Measurements from ENCODE around the gene ARHGEF28. TPM values are rescaled to one million over a fixed set of nuclear protein-coding genes. Genes with fewer than 3 reads are reported as not detected.

Gene ARHGEF28
- total and polyA plus RNA-seq, 10 of the 15 experiments (the other 5 are each of a cell fraction or from before 2014, with no cell fraction given), result 0.10 to 0.72 (median 0.22) TPM; not detected in 2

GRCh38 chr5:73654819-73655318, 28.9 kb downstream of the ARHGEF28 start (continued):
- TF ChIP-seq SIX5 (IDR thresholded peaks at IDR 0.05; ENCODE audit: low read depth, low read length, severe bottlenecking) (no peak), SMC3 (IDR thresholded peaks at IDR 0.05; ENCODE audit: borderline replicate concordance, low read length) (no peak), ATF3 (IDR thresholded peaks at IDR 0.05; ENCODE audit: borderline replicate concordance, extremely low read depth, low read depth, low read length) (no peak)

- no peak overlapping the region for H3K4me2 ChIP-seq (ENCODE audit: control insufficient read depth, insufficient read depth)
- WGBS (ENCODE audit: insufficient coverage, insufficient replicate concordance, low lambda C conversion rate, missing lambda C conversion rate), result 67% methylated on average over 6 of the region's 6 CpGs
- POLR2A ChIA-PET, result interaction anchor here (1.0 to 4.2 kb wide), 5 partner anchors 8 to 36 kb away, joined by 5 to 28 read pairs (median 5); no protein-coding TSS in a partner anchor
These were observed 29.6 kb downstream of the ARHGEF28 start for GRCh38 chr5:73655521-73656160.

More at GRCh38 chr5:73655521-73656160, 29.6 kb downstream of the ARHGEF28 start:
- Histone ChIP-seq H3K36me3 (ENCODE audit: control insufficient read depth in 2 of 2, insufficient read depth in 2 of 2, low read length in 1 of 2) (no peaks in the 10 kb centered on the region), H4K20me1 (ENCODE audit: control insufficient read depth, insufficient read depth) (no peaks in the 10 kb centered on the region), H3K9me3 (replicated peaks; ENCODE audit: control insufficient read depth, insufficient read depth, low read length) (no peaks in the 10 kb centered on the region), H3K79me2 (ENCODE audit: control insufficient read depth, insufficient read depth, low read length) (no peaks in the 10 kb centered on the region), H3K27ac (ENCODE audit: control insufficient read depth, insufficient read depth) (peak overlapping the region; percentile 59; the same call in 1 of the 2 replicates), H2AFZ (ENCODE audit: control insufficient read depth, low read depth, low read length) (peak overlapping the region; percentile 69), H3K9ac (ENCODE audit: control insufficient read depth, insufficient read depth, low read length) (no peak overlapping the region), H3K4me1 (ENCODE audit: control insufficient read depth, insufficient read depth, low read length) (peaks cover 23% of the 10 kb centered on the region), H3K27me3 (replicated peaks in 1 of 2; ENCODE audit: control insufficient read depth in 2 of 2, insufficient read depth in 2 of 2, low read length in 1 of 2) (no peaks in the 10 kb centered on the region), H3K4me3 (no peak overlapping the region)
- ChIA-PET SMC1A (ENCODE audit: uncharacterized antibody, unreplicated experiment) (interaction anchor here (0.6 to 6.4 kb wide), 14 partner anchors 8 to 95 kb away, joined by 3 to 68 read pairs (median 6); no protein-coding TSS in a partner anchor), RAD21 (ENCODE audit: unreplicated experiment) (interaction anchor here (0.9 to 3.6 kb wide), 8 partner anchors 8 to 95 kb away, joined by 3 to 24 read pairs (median 6); no protein-coding TSS in a partner anchor), CTCF (interaction anchor here (0.6 to 4.0 kb wide), 12 partner anchors 9 to 136 kb away, joined by 3 to 24 read pairs (median 6); no protein-coding TSS in a partner anchor)
- FAIRE-seq (no peak), ATAC-seq (no peak), DNase-seq (ENCODE audit: low read depth, low spot score) (no peak)
- peak; percentile 55; the same call in 1 of the 2 replicates for TF ChIP-seq ZNF687 (IDR thresholded peaks at IDR 0.05)
- no peak for TF ChIP-seq CTCF (IDR thresholded peaks at IDR 0.05 in 2 of 3, conservative IDR thresholded peaks at IDR 0.05 in 1 of 3; ENCODE audit: control insufficient read depth in 2 of 3, extremely low read depth in 1 of 3, insufficient read depth in 1 of 3, low read depth in 3 of 3, low read length in 3 of 3)
- TF ChIP-seq EP300 (IDR thresholded peaks at IDR 0.05; ENCODE audit: borderline replicate concordance in 1 of 2, control insufficient read depth in 1 of 2, low read depth in 2 of 2, low read length in 2 of 2), result no peak
- TF ChIP-seq MLLT1 (IDR thresholded peaks at IDR 0.05), result 0 out of 2 replicates have a peak, but pooled peaks have one; percentile 23
- TF ChIP-seq NFIC (IDR thresholded peaks at IDR 0.05; ENCODE audit: low read depth, low read length), result no peak
- peak; percentile 62; the same call in 1 of the 2 replicates for TF ChIP-seq YY1 (IDR thresholded peaks at IDR 0.05; ENCODE audit: low read depth, low read length)
- BruUV-seq (replicated peaks), result no TSS peak
- in situ Hi-C loops (cut with MboI), result no loop called here
- intact Hi-C loops (cut with micrococcal nuclease; ENCODE audit: unreplicated experiment), result no loop called here

Data from GM12878 (cell line).